GM23248 (cell line): Measurements from ENCODE around the gene PLAAT5. TPM values are rescaled to one million over a fixed set of nuclear protein-coding genes. Genes with fewer than 3 reads are reported as not detected.

Experiments used
- DNase-seq: peaks from one replicate; pipeline ENCODE4 v3.0.0-alpha.2; 2015
- H2AFZ ChIP-seq: fragments of 200-600 bp; sonication (generic); 2 replicates; pipeline ENCODE4 v1.6.1; 2016; ENCODE audit warnings: antibody characterized with exemption
- H3F3A ChIP-seq: fragments of 200-600 bp; sonication (generic); 2 replicates; pipeline ENCODE4 v1.6.1; 2016; ENCODE audit warnings: mild to moderate bottlenecking, antibody characterized with exemption, mixed run types; ENCODE audit not compliant: insufficient read depth
- H3K27ac ChIP-seq: fragments of 200-600 bp; sonication (generic); 2 replicates; pipeline ENCODE4 v1.5.1; 2016; ENCODE audit warnings: mild to moderate bottlenecking
- H3K27me3 ChIP-seq: fragments of 200-600 bp; sonication (generic); replicated peaks from 2 replicates; pipeline ENCODE4 v1.6.1; 2016; ENCODE audit warnings: mild to moderate bottlenecking; ENCODE audit not compliant: insufficient read depth
- H3K36me3 ChIP-seq: fragments of 200-600 bp; sonication (generic); 2 replicates; pipeline ENCODE4 v1.6.1; 2016; ENCODE audit warnings: low read depth, mild to moderate bottlenecking
- H3K4me1 ChIP-seq: fragments of 200-600 bp; sonication (generic); 2 replicates; pipeline ENCODE4 v1.6.1; 2016; ENCODE audit warnings: mild to moderate bottlenecking; ENCODE audit not compliant: insufficient read depth
- H3K4me2 ChIP-seq: fragments of 200-600 bp; sonication (generic); one replicate; pipeline ENCODE4 v1.6.1; 2016; ENCODE audit warnings: mild to moderate bottlenecking; ENCODE audit not compliant: unreplicated experiment
- H3K4me3 ChIP-seq: fragments of 200-600 bp; sonication (generic); 2 replicates; pipeline ENCODE4 v1.5.1; 2016; ENCODE audit warnings: mild to moderate bottlenecking
- H3K79me2 ChIP-seq: fragments of 200-600 bp; sonication (generic); 2 replicates; pipeline ENCODE4 v1.6.1; 2016; ENCODE audit warnings: mild to moderate bottlenecking; ENCODE audit not compliant: insufficient read depth
- H3K9ac ChIP-seq: fragments of 200-600 bp; sonication (generic); 2 replicates; pipeline ENCODE4 v1.6.1; 2016; ENCODE audit warnings: mild to moderate bottlenecking
- H3K9me2 ChIP-seq: fragments of 200-600 bp; sonication (generic); 2 replicates; pipeline ENCODE4 v1.6.1; 2016; ENCODE audit warnings: mixed run types, mild to moderate bottlenecking, moderate library complexity; ENCODE audit not compliant: insufficient read depth
- H3K9me3 ChIP-seq: fragments of 200-600 bp; sonication (generic); one replicate; pipeline ENCODE4 v1.6.1; 2017; ENCODE audit warnings: low read depth
- H4K20me1 ChIP-seq: fragments of 200-600 bp; sonication (generic); 2 replicates; pipeline ENCODE4 v1.6.0; 2016; ENCODE audit not compliant: insufficient read depth
- EZH2 ChIP-seq: fragments of 200-600 bp; sonication (generic); IDR thresholded peaks from 2 replicates; pipeline ENCODE4 v1.6.1; 2018; ENCODE audit warnings: antibody characterized with exemption, mild to moderate bottlenecking; ENCODE audit not compliant: insufficient read depth, poor library complexity, severe bottlenecking
- EZH2phosphoT487 ChIP-seq: fragments of 200-600 bp; sonication (generic); IDR thresholded peaks from 2 replicates; pipeline ENCODE4 v1.6.1; 2018; ENCODE audit warnings: antibody characterized with exemption, moderate library complexity, mild to moderate bottlenecking, low read depth; ENCODE audit not compliant: insufficient read depth
- WGBS, 2 experiments: methylation state at CpG; one replicate each; pipeline ENCODE4 v1.1.6; 2015 to 2017; ENCODE audit warnings: low lambda C conversion rate in 2 of 2, low coverage in 1 of 2; ENCODE audit errors: missing lambda C conversion rate in 2 of 2; 5-methylcytosine and 5-hydroxymethylcytosine counted together
- in situ Hi-C: fragments of 300-500 bp; cut with MboI; formaldehyde crosslinking; loops from 2 replicates; pipeline ENCODE4 v1.15.0; 2020
- polyA plus RNA-seq: library from polyadenylated mRNA; unstranded; fragments of >200 nt; fragmentation: Nextera tagmentation; extraction: Ambion mirVana; gene quantifications from 2 replicates; pipeline ENCODE4 v1.2.1, GENCODE V29; 2016
- total RNA-seq: library from RNA; depleted of rRNA; stranded (reverse); fragments of >200 nt; shearing (Covaris generic); gene quantifications from 2 replicates; pipeline ENCODE4 v1.2.3, GENCODE V29; 2014

Gene PLAAT5
- total and polyA plus RNA-seq, 2 experiments from 2014 or later, result not detected

GRCh38 chr11:63491636-63492372 lies 837 bp upstream of the PLAAT5 start:
- Histone ChIP-seq H3F3A (no peaks in the 10 kb centered on the region), H3K27ac (no peak overlapping the region), H3K36me3 (no peaks in the 10 kb centered on the region), H3K9me3 (no peaks in the 10 kb centered on the region), H3K4me2 (peak overlapping the region; percentile 67), H3K4me3 (peak overlapping the region; percentile 59; the same call in 1 of the 2 replicates), H3K79me2 (no peaks in the 10 kb centered on the region), H4K20me1 (no peaks in the 10 kb centered on the region), H3K9ac (no peak overlapping the region), H3K9me2 (no peaks in the 10 kb centered on the region), H2AFZ (no peak overlapping the region), H3K27me3 (peaks cover 44% of the 10 kb centered on the region), H3K4me1 (no peaks in the 10 kb centered on the region)
- in situ Hi-C loops, result loop anchor here (25.0 kb wide), 1 partner anchor 245 kb away; no protein-coding TSS in a partner anchor
- no peak for DNase-seq
- 52 to 58% methylated on average over 11 of the region's 11 CpGs for WGBS, 2 experiments
- TF ChIP-seq EZH2 (peak; percentile 77), EZH2phosphoT487 (no peak)

- Histone ChIP-seq H3K27ac (no peak overlapping the region), H3K79me2 (no peaks in the 10 kb centered on the region), H3K4me1 (no peaks in the 10 kb centered on the region), H3K9me3 (no peaks in the 10 kb centered on the region), H2AFZ (peak overlapping the region; percentile 64; the same call in 1 of the 2 replicates), H3K27me3 (peaks cover 44% of the 10 kb centered on the region), H3K4me2 (peak overlapping the region; percentile 67), H4K20me1 (no peaks in the 10 kb centered on the region), H3K4me3 (peak overlapping the region; percentile 59), H3K9ac (no peak overlapping the region), H3F3A (no peaks in the 10 kb centered on the region), H3K9me2 (no peaks in the 10 kb centered on the region), H3K36me3 (no peaks in the 10 kb centered on the region)
- in situ Hi-C loops, result loop anchor here (25.0 kb wide), 1 partner anchor 246 kb away; no protein-coding TSS in a partner anchor
- WGBS, 2 experiments, result 1% methylated on average over 10 to 13 of the region's 13 CpGs
- TF ChIP-seq EZH2, result no peak
- no peak for TF ChIP-seq EZH2phosphoT487
- DNase-seq, result no peak
Observed at GRCh38 chr11:63491240-63491587, 247 bp upstream of the PLAAT5 start.

- Histone ChIP-seq H3K27me3 (peaks cover 47% of the 10 kb centered on the region), H3K4me3 (no peak overlapping the region), H3K9me3 (no peaks in the 10 kb centered on the region), H3K27ac (no peak overlapping the region), H3K36me3 (no peaks in the 10 kb centered on the region), H3K4me1 (no peaks in the 10 kb centered on the region), H3K9me2 (no peaks in the 10 kb centered on the region), H3K79me2 (no peaks in the 10 kb centered on the region), H3K9ac (no peak overlapping the region), H3K4me2 (no peak overlapping the region), H3F3A (no peaks in the 10 kb centered on the region), H4K20me1 (no peaks in the 10 kb centered on the region), H2AFZ (no peak overlapping the region)
- in situ Hi-C loops, result loop anchor here (25.0 kb wide), 1 partner anchor 247 kb away; no protein-coding TSS in a partner anchor
- 20 to 26% methylated on average over 3 of the region's 3 CpGs for WGBS, 2 experiments
- TF ChIP-seq EZH2 (no peak), EZH2phosphoT487 (no peak)
- DNase-seq, result no peak
Observed at GRCh38 chr11:63489879-63490278, 1.1 kb downstream of the PLAAT5 start.

- Histone ChIP-seq H3K4me1 (no peaks in the 10 kb centered on the region), H3K9me3 (no peaks in the 10 kb centered on the region), H2AFZ (no peak overlapping the region), H4K20me1 (no peaks in the 10 kb centered on the region), H3K4me2 (no peak overlapping the region), H3K79me2 (no peaks in the 10 kb centered on the region), H3F3A (no peaks in the 10 kb centered on the region), H3K36me3 (no peaks in the 10 kb centered on the region), H3K27ac (no peak overlapping the region), H3K4me3 (no peak overlapping the region), H3K27me3 (peaks cover 54% of the 10 kb centered on the region), H3K9ac (no peak overlapping the region), H3K9me2 (no peaks in the 10 kb centered on the region)
- WGBS, 2 experiments, result 0 to 5% methylated on average over 1 of the region's 1 CpG
- TF ChIP-seq EZH2phosphoT487 (no peak), EZH2 (no peak)
- in situ Hi-C loops, result loop anchor here (25.0 kb wide), 1 partner anchor 249 kb away; no protein-coding TSS in a partner anchor
- no peak for DNase-seq
Observed at GRCh38 chr11:63488789-63489188, 2.2 kb downstream of the PLAAT5 start.
